ENCODE data around the gene BMP5. TPM values are rescaled to one million over a fixed set of nuclear protein-coding genes. Genes with fewer than 3 reads are reported as not detected.

BMP5 gene
- polyA plus RNA-seq, 10 donors = 9.5 to 20.3 (median 11.0) TPM

DNA sequence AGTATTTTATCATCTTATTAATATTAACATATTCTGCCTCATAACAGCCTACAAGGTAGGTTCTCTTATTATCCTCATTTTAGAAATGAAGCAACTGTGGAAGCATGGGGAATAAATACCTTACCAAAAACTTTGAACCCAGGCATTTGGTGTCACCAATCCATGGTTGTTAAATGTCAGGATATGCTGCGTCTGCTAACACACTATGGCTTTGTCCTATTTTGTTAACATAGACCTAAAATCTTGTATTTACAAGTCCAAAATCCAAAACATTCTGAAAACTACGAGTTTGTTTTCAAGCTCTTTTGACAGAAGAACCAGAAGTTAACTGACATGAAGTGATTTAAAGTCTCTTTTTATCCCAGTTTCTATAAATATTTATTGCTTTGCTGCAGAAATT is 53.4 kb downstream of the BMP5 start:
- DNase-seq = no peak

- no peak for DNase-seq
These were observed 54.7 kb downstream of the BMP5 start for GRCh38 chr6:55820696-55821095.

DNA sequence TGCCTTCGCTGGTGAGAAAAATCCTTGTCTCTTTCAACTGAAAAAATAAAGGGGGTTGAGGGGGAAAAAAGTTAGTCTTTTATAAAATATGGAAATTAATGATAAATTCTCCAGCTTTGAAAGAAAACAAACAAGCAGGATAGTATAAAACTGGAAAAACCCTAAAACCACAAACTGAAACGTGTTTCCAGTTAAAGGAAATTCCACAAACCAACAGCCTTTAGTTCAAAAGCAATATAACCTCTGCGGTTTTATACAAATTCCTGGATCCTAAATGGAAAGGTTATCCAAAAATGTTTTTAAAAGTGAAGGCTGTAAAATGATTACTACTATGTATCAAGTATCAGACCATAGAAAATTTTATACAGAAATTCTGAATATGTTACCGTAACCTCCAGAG is 55.6 kb downstream of the BMP5 start:
- no peak for DNase-seq

GRCh38 chr6:55818482-55818881 is 56.9 kb downstream of the BMP5 start:
- DNase-seq = no peak

DNA sequence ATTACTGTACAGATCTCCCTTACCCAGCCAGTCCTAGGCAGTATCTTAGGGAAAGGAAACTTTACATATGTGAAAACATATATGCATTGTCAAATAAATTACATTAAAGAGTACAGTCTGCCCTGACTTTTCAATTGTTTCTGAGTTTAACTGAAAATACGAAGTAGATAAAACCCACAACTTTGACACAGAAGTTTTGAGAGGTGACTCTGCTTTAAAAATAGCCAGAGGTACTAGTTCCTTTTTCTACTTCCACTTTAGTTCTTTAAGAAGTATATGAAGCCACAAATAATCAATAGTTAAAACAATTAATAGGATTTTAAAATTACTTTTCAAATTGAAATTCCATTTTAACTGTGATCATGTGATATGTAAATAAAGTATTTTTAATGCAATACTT is 62.9 kb downstream of the BMP5 start:
- DNase-seq = no peak

GRCh38 chr6:55811074-55811473 is 64.3 kb downstream of the BMP5 start:
- no peak for DNase-seq

DNA sequence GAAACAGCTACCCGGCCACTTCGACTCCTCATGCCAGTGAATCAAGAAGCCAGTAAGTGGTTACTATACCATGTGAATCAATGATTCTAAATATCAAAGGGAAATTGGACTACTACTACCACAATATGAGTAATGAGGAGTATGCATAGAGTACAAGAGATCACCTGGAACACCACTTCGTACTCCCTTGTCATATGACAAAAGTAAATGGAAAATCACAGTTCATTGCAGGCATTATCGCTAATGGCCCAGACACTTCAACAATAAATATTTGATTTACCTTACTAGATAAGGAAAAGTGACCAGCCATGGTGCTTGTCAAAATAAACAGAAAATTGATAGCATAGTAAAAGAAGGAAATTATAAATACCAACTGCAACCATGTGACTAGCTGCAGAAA is 73.1 kb downstream of the BMP5 start:
- no peak for DNase-seq

DNA sequence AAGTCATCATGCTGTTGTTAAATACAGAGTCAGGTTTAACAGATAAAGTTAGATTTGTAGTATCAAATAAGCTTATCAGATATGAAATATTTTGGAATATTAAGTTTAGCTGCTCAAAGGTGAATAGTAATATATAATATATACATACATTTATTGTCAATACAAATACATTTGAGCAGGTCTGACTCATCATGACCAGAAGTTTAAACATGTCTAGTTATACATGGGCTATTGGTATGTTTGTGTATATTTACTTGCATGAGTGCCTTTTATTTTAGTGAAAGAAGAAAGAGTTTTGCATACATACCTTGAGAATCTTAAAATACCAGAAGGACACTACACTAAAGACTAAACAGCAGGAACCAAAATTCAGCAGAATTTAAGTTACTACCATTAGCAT is 76.8 kb downstream of the BMP5 start:
- DNase-seq = no peak

DNA sequence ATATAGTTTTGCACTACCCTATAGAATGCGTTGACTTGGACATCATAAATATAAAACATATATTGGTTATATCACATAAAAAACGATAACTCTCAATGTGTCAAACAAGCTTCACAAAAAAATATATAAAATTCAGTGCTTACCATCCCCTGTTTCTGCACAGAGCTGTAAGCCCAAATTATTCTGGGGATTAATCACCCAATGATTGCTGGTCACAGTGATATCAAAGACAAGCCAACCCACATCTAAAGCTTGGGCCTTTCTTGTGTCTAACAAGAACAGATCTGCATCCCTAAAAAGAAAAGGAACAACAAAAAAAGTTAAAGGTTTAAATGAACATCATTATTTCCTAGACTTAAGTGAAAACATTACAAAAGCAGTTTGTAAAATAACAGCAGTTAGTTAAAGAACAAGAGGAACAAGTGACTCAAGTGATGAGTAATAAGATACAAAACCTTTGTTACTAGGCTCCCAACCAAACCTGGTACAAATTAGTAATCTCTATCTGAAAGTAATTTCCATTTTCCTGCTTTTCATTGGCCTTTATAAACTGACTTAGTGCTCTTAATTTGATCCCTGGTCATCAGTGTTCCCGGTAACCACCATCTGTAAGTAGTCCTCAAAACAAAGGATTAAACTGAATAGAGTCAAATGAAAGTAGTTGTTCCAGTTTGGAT is 81.1 kb downstream of the BMP5 start:
- DNase-seq = peak in 1 of 3 donors; percentile 10

DNA sequence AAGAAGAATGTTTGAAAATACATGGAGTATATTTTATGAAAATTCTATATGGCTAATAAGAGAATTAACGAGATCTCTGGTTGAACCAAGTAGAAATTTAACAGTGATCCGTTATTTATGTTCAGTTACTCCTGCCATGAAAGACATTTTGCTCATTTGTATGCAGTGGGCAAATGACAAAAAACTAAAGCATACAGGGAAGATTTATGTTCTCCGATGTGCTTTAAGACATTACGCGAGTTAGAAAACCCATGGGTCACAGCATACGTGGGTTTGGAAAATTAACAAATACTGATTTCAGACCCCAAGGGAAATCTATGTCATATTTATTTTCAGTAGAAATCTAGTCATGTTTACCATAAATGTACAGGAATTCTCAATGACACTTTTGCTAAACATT is 90.1 kb downstream of the BMP5 start:
- DNase-seq = no peak

GRCh38 chr6:55782275-55782674 is 93.1 kb downstream of the BMP5 start:
- no peak for DNase-seq

DNA sequence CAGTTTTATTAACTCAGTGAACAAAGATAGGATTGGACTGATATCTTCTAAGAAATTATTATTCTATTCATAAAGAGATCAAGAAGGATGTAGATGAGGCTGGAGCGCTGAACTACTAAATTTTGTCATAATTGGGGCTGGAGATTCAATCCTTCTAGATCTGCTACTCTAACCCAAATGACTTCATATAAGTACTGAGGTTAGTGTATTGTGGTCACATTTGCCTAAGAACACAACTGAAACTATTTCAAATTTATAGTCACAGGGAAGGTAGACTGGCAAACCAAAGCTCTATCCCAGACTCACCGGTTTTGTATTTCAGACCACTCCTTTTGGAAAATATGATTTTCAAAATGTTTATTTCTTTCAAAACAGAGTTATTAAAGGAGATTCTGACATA is 96.7 kb downstream of the BMP5 start:
- DNase-seq = no peak

GRCh38 chr6:55777469-55777868 is 97.9 kb downstream of the BMP5 start:
- DNase-seq = no peak

DNA sequence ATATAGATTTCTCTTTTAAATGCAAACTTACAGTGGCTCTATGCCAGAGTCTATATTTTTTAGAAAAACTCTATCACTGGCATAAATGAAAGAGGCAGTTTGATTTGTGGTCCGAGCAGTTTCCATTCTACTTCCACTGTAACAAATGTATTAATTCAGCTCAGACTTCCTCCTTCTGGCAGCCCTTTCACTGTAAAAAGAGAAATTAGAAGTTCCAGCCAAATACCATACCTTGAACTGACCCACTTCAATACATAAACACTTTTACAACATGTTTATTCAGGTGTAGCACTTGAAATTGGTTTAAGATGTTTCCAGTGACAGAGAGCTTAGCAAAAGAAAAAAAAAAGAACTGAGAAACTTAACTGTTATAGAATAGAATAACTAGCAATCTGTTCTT is 99.3 kb downstream of the BMP5 start:
- no peak for DNase-seq

DNA sequence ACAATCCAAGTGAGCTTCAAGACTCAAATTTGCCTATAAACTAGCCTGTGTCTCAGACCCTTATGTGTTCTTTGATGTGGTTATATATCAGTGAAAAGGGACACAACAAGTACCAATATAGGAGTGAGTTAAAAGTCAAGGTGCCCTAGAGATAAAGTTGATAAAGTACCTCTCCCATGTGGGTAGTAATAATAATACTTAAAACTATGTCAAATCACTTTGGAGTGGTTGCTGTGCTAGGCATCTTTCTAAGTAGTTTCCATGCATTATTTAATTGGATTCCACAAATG is 100.4 kb downstream of the BMP5 start:
- DNase-seq = no peak

GRCh38 chr6:55774286-55775028 is 100.9 kb downstream of the BMP5 start:
- no peak for DNase-seq

DNA sequence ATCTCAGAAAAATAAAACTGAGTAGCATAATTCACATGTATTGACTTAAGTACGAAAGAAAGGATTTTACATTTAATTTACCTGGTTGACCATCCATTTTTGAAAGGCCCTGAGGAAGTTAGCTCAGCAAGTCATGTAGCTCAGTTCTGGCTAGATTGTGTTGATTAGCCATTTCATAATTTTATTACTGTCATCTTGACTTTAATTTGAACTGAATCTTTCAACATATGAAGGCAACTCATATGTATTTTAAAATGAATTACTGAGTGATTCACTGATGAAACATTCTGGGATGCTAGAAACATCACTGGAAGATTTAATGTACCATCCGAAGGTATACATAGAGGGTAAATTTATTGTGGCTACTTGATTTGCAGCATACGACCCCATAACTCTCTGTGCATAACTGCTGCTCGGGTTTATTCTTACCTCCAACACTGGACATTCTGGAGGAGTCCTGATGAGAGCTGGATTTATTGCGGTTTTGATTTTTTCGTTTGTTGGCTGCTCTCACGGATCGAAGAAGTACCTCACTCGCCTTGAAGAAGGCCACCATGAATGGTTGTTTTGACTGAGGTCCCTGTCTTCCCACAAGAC is 101.7 kb downstream of the BMP5 start:
- DNase-seq = no peak

GRCh38 chr6:55772730-55773129 is 102.7 kb downstream of the BMP5 start:
- DNase-seq = no peak

GRCh38 chr6:55759536-55759935 is 115.9 kb downstream of the BMP5 start:
- peak in 1 of 3 donors; percentile 38 for DNase-seq

DNA sequence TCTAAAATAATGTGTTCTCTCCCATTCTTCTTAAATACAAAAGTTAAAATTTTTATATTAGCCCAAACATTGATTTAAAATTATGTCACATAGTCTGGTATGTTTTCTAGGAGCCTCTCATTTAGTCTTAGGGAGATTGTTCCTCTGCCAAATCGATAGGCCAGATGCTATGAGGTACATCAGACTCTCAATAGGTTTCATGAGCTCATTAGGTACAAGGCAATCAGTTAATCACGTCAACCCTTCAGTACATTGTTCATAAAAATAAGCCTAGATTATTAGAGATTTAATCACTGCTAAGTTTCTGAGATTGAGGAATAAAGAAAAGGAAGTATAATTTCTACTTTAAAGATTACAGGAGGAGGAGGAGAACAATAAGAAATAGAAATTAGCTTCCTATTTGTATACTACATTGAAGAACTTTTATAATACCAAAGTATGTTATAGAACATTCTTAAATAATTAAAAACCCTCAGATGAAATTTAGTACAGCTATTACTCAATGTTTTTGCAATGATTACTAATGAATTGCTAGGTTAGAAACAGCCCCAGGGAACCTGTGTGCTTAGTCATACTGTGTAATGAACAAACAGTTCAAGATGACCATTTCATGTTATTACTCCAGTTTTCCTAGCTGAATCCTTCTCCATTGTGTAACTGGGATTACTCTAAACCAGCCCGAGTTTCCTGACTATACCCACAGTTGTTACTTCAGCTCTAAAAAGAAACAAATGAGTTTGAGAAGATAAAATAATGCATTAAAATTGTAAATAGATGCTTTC is 117.0 kb downstream of the BMP5 start:
- DNase-seq = peak in 2 of 3 donors; percentile 21 to 37

- peak; percentile 62 to 90 (median 79) for DNase-seq
These were observed 118.8 kb downstream of the BMP5 start for GRCh38 chr6:55756531-55757031.

- DNase-seq = no peak
These were observed 126.5 kb downstream of the BMP5 start for GRCh38 chr6:55748880-55749279.

Data from muscle of back (tissue), 11 donors.